GM12891 (cell line): ENCODE measurements around the gene AKAP12.

Source experiments
- POLR2A ChIP-seq: IDR thresholded peaks from 2 replicates; pipeline ENCODE4 v1.6.1; 2011; ENCODE audit warnings: low read depth, low read length, control low read depth
- TAF1 ChIP-seq: IDR thresholded peaks from 2 replicates; pipeline ENCODE4 v1.6.1; 2011; ENCODE audit warnings: low read depth, low read length, control low read depth

DNA sequence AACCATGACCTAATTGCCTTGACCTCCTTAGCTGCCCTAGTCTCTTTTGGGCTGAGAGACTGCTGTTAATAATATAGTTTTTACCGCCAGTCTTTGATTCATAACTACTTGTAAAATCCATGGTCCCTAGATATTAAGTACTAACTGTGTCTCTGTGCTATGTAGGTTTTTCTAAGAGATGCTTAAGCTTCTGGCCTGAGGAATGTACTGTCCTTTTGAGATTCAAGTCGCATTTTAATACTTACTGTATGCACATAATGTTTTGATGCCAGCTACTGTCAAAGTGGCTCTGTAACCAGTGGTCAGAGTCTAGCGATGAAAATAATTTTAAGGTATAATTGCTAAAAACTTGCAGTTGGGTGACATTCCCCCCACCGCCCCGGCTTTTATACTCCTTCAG, 2.1 kb downstream of the AKAP12 start:
- TF ChIP-seq POLR2A = no peak
- TF ChIP-seq TAF1 = no peak
